Measurements from ENCODE around the gene GGT5.
"Not testable (repeated sequence)": the region's sequence is repeated elsewhere in the genome, so short reads cannot be mapped to it uniquely, and the experiment has no call there.

Gene GGT5

GRCh38 chr22:24206460-24207263 is 38.2 kb downstream of the GGT5 start:
- not testable (repeated sequence) for DNase-seq (ENCODE audit: low read depth in 2 of 3, low spot score in 2 of 3)

GRCh38 chr22:24205438-24206195 is 39.3 kb downstream of the GGT5 start:
- DNase-seq (ENCODE audit: low read depth in 2 of 3, low spot score in 2 of 3): no peak

DNA sequence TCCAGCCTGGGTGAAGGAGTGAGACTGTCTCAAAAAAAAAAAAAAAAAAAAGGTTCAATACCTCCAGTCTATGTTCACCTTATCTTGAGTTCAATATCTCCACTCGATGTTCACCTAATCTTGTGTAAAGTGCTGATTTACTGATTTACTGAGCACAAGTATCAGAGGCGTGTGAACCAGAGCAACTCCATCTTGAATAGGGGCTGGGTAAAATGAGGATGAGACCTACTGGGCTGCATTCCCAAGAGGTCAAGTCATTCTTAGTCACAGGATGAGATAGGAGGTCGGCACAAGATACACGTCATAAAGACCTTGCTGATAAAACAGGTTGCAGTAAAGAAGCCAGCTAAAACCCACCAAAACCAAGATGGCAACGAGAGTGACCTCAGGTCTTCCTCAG is 41.0 kb downstream of the GGT5 start:
- DNase-seq (ENCODE audit: low read depth in 2 of 3, low spot score in 2 of 3): not testable (repeated sequence)

- no peak for DNase-seq (ENCODE audit: low read depth in 2 of 3, low spot score in 2 of 3)
Measured at GRCh38 chr22:24201681-24202614, 42.9 kb downstream of the GGT5 start.

DNA sequence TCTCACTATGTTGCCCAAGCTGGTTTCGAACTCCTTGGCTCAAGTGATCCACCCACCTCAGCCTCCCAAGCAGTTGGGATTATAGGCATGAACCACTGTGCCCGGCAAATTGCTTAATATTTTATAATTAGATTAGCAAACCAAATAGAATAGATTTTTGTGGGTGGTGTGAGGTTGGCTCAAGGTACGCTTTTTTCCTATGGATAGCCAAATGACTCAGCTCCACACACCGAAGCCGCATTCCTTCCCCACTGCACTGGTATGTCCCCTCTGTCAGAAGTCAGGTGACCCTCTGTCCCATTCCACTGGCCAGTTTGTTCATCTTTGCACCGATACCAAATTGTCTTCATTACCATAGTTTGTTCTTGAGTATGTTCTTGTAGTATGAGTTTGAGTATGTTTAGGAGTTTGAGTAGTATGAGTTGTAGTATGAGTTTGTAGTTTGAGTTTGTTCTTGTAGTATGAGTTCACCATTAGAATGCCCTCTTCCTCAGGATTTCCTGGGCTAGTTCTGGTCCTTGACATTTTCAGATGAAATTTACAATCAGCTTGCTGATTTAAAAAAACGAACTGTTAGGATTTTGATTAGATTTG is 44.2 kb downstream of the GGT5 start:
- DNase-seq (ENCODE audit: low read depth in 2 of 3, low spot score in 2 of 3): no peak

- DNase-seq (ENCODE audit: low read depth in 2 of 3, low spot score in 2 of 3): no peak
Measured at GRCh38 chr22:24198682-24199052, 46.2 kb downstream of the GGT5 start.

DNA sequence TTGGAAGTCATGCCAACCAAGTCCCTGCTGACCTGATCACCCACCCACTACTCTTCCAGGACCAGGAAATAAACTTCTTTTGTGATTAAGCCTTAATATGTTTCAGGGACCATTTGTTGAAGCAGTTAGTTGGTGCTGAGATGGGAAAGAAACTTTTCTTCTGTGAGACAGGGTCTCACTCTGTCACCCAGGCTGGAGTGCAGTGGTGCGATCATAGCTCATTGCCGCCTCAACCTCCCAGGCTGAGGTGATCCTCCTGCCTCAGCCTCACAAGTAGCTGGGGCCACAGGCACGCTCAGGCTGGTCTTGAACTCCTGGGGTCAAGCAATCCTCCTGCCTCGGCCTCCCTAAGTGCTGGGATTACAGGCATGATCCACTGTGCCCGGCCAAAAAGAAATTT is 53.0 kb downstream of the GGT5 start:
- DNase-seq (ENCODE audit: low read depth in 2 of 3, low spot score in 2 of 3): no peak

DNA sequence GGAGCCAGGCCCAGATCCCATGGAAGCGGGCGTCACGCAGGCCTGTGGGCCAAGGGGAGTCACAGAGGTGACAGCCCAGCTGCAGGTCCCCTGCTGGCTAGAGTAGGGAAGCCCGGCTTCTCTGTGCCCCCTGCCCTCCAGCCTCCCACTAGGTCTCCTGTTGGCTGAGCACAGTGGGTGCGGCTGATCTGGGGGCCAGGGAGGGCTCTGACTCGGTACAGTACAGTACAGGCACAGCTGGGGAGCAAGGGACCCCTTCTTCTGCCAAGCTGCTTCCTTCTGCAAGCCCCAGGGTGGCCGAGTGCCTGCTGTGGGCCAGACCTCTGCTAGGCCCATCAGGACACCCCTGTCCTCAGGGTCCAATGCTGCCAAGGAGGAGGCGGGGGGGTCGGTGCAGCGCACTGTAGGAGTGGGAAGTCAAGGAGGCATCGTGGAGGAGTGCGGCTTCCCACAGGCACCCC is 53.5 kb downstream of the GGT5 start:
- no peak for DNase-seq (ENCODE audit: low read depth in 2 of 3, low spot score in 2 of 3)

DNA sequence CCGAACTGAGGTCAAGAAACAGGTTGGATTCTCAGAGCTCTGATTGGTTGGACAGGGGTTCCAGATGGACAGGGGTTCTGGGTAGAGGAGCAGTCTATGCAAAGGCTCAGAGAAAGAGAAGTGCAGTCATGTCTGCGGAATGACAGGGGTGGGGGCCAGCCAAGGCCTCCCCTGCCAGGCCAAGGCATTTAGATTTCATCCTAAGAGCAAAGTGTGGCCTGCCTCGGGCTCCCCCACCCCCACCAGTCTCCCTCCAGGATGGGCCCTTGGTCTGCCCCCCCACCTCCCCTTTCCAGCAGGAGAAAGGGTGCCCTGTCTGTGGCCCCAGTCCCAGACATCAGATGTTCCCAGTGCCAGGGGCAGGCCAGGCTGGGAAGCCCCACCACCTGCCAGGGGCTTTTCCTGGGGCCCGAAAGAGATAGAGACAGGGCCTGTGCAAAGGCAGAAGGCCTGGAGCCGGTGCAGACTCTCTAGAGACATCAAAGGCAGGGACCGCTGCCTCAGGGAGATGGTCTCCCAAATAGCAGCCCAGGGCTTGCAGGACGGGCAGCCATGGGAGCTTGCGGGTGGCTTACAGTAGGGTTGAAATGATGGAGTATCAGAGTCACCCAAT is 54.2 kb downstream of the GGT5 start:
- no peak for DNase-seq (ENCODE audit: low read depth in 2 of 3, low spot score in 2 of 3)

- DNase-seq (ENCODE audit: low read depth in 2 of 3, low spot score in 2 of 3): no peak
Measured at GRCh38 chr22:24190159-24190540, 54.7 kb downstream of the GGT5 start.

GRCh38 chr22:24189249-24190158 is 55.4 kb downstream of the GGT5 start:
- peak in 1 of 3 experiments; percentile 35 for DNase-seq (ENCODE audit: low read depth in 2 of 3, low spot score in 2 of 3)

- no peak for DNase-seq (ENCODE audit: low read depth in 2 of 3, low spot score in 2 of 3)
Measured at GRCh38 chr22:24188705-24189248, 56.1 kb downstream of the GGT5 start.

DNA sequence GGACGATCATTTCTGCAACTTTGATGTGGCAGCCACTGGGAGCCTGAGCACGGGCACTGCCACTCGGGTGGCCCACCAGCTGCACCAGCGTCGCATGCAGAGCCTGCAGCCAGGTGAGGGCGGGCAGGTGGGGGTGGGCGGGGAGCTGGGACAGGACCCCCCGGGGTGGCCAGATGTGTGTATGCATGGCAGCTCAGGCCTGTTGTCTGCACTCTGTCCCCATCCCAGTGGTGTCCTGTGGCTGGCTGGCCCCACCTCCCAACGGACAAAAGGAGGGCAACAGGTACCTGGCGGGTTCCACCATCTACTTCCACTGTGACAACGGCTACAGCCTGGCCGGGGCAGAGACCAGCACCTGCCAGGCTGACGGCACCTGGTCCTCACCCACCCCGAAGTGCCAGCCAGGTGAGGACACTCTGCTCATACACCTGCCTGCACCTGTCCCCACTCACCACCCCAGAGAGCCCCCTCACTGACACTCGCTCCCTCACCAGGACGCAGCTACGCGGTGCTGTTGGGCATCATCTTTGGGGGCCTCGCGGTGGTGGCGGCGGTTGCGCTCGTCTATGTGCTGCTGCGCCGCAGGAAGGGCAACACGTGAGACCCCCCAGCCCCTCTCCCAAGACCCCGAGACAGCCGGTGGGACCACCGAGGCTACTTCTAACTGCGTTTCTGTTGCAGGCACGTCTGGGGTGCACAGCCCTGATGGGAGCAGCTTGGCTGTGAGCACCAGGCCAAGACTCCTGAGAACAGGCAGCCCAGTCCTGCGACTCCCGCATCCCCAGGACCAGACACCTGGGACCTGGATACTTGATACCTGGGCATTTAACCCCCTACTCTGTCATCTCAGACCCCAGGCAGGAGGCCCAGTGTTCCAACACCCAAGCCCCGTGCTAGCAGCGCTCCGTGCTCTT is 56.9 kb downstream of the GGT5 start:
- no peak for DNase-seq (ENCODE audit: low read depth in 2 of 3, low spot score in 2 of 3)

GRCh38 chr22:24186892-24187670 is 57.8 kb downstream of the GGT5 start:
- no peak for DNase-seq (ENCODE audit: low read depth in 2 of 3, low spot score in 2 of 3)

DNA sequence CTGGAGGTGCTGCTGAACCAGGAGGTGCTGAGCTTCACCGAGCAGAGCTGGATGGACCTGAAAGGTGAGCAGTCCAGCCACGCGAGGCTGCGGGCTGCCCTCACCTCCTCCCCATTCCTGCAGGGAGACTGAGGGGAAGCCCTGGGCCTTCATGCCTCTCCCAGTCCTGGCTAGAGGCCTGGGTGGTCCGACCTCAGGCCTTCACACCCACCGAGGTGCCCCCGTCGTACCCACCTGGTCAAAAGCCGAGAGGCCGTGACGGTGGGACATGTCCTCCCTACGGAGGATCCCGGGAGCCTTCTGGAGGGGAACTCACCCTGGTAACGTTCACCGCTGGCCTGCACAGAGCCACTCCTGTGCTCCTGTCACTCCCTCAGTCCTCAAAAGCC is 58.5 kb downstream of the GGT5 start:
- DNase-seq (ENCODE audit: low read depth in 2 of 3, low spot score in 2 of 3): no peak

DNA sequence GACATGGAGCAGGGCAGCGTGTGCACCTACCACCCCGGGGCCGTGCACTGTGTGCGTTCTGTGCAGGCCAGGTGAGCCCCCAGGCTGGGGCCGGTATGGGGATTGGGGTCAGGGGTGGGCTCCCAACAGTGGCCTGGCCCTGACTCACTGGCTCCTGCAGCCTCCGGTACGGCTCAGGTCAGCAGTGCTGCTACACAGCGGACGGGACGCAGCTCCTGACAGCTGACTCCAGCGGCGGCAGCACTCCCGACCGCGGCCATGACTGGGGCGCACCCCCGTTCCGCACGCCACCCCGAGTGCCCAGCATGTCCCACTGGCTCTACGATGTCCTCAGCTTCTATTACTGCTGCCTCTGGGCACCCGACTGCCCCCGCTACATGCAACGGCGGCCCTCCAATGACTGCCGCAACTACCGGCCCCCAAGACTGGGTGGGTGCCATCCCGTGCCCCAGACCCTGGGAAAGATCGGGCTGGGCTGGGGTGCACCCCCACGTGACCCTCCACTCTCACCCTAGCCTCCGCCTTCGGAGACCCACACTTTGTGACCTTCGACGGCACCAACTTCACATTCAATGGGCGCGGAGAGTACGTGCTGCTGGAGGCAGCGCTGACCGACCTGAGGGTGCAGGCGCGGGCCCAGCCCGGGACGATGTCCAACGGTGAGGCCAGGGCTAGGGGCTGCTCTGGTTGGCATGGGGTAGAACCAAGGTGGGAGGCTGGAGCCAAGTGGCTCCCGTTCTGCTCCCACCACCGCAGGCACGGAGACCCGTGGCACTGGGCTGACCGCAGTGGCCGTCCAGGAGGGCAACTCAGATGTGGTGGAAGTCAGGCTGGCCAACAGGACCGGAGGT is 59.2 kb downstream of the GGT5 start:
- DNase-seq (ENCODE audit: low read depth in 2 of 3, low spot score in 2 of 3): no peak

Measured in activated CD8-positive, alpha-beta memory T cell treated with anti-CD3 and anti-CD28 coated beads for 48 hours (primary cell).